Choroid plexus epithelial cell (primary cell): ENCODE measurements around the gene PROX2.

Experiments
- DNase-seq: peaks from one replicate; pipeline ENCODE4 v3.0.0-alpha.2; 2010; ENCODE audit warnings: low read depth
- H3K4me3 ChIP-seq: 2 replicates; pipeline ENCODE4 v1.5.1; 2011; ENCODE audit warnings: low read depth, mild to moderate bottlenecking, control low read depth, low read length, moderate library complexity
- TF ChIP-seq, protein P1 (sequence below): conservative IDR thresholded peaks from 2 replicates; pipeline ENCODE4 v1.5.1; 2011; ENCODE audit warnings: low read depth, mild to moderate bottlenecking, control low read depth, inconsistent platforms, low read length, moderate library complexity

The PROX2 gene

GRCh38 chr14:74893614-74894091, 17.7 kb upstream of the PROX2 start:
- TF ChIP-seq, protein P1, sequence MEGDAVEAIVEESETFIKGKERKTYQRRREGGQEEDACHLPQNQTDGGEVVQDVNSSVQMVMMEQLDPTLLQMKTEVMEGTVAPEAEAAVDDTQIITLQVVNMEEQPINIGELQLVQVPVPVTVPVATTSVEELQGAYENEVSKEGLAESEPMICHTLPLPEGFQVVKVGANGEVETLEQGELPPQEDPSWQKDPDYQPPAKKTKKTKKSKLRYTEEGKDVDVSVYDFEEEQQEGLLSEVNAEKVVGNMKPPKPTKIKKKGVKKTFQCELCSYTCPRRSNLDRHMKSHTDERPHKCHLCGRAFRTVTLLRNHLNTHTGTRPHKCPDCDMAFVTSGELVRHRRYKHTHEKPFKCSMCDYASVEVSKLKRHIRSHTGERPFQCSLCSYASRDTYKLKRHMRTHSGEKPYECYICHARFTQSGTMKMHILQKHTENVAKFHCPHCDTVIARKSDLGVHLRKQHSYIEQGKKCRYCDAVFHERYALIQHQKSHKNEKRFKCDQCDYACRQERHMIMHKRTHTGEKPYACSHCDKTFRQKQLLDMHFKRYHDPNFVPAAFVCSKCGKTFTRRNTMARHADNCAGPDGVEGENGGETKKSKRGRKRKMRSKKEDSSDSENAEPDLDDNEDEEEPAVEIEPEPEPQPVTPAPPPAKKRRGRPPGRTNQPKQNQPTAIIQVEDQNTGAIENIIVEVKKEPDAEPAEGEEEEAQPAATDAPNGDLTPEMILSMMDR = no peak
- no peak overlapping the region for H3K4me3 ChIP-seq
- no peak for DNase-seq

GRCh38 chr14:74892745-74893144, 16.8 kb upstream of the PROX2 start:
- no peak overlapping the region for H3K4me3 ChIP-seq
- TF ChIP-seq, protein P1 = no peak
- no peak for DNase-seq

- TF ChIP-seq, protein P1 = no peak
- peak; percentile 55 for DNase-seq
- no peak overlapping the region for H3K4me3 ChIP-seq
Observed at GRCh38 chr14:74891870-74892269, 15.9 kb upstream of the PROX2 start.

- no peak for DNase-seq
- TF ChIP-seq, protein P1 = no peak
- no peak overlapping the region for H3K4me3 ChIP-seq
Observed at GRCh38 chr14:74890262-74890661, 14.3 kb upstream of the PROX2 start.

GRCh38 chr14:74888164-74889158, 12.5 kb upstream of the PROX2 start:
- TF ChIP-seq, protein P1 = no peak
- no peak overlapping the region for H3K4me3 ChIP-seq
- DNase-seq = no peak

DNA sequence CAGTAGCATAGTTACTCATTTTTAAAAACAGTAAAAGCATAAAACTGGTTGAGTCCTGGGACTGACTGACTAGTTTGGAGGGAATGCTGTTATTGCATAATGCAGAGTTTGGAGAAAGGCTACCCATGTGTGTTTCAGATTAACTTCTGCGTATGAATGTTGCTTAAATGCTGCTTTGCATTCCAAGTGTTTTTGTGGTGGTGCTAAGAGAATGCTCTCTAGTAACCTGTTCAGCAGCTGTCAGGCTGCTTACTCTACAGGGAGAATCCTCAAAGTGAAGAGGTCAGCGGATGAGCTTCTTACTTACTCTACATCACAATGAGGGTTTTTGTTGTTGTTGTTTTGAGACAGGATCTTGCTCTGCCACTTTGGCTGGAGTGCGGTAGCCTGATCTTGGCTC, 10.1 kb upstream of the PROX2 start:
- DNase-seq = peak; percentile 98
- no peak overlapping the region for H3K4me3 ChIP-seq
- TF ChIP-seq, protein P1 = no peak
